Lower lobe of right lung (tissue), 2 donors: ENCODE measurements around the gene LIMS4. TPM values are rescaled to one million over a fixed set of nuclear protein-coding genes. Genes with fewer than 3 reads are reported as not detected.
A peak's percentile ranks its signal among the peaks of the same experiment; 100 is the strongest.
"Not testable (repeated sequence)": the region's sequence is repeated elsewhere in the genome, so short reads cannot be mapped to it uniquely, and the experiment has no call there.

Source experiments
- ATAC-seq, 2 donors: fragments of 200-7000 bp; cut with Tn5 transposase; one replicate each; pipeline ENCODE4 v1.9.1; 2020 to 2022; ENCODE audit warnings: mild to moderate bottlenecking in 2 of 2, moderate library complexity in 2 of 2
- DNase-seq: peaks from one replicate; pipeline ENCODE4 v3.0.0-alpha.2; 2020
- H3K27ac ChIP-seq: fragments of 200-600 bp; one replicate; pipeline ENCODE4 v1.8.0; 2022
- H3K27me3 ChIP-seq: fragments of 200-600 bp; one replicate; pipeline ENCODE4 v1.8.0; 2022; ENCODE audit warnings: low read depth
- H3K36me3 ChIP-seq: fragments of 200-600 bp; one replicate; pipeline ENCODE4 v1.8.0; 2022; ENCODE audit warnings: mild to moderate bottlenecking
- H3K4me1 ChIP-seq: fragments of 200-600 bp; one replicate; pipeline ENCODE4 v1.8.0; 2022
- H3K4me3 ChIP-seq: fragments of 200-600 bp; one replicate; pipeline ENCODE4 v1.8.0; 2022; ENCODE audit warnings: mild to moderate bottlenecking
- H3K9me3 ChIP-seq: fragments of 200-600 bp; one replicate; pipeline ENCODE4 v1.8.0; 2022
- intact Hi-C: fragments of 100-400 bp; cut with DNase I; formaldehyde crosslinking; loops from one replicate; pipeline ENCODE4 v1.11.0; 2022
- total RNA-seq: library from RNA; stranded (reverse); fragmentation: NEBNext Ultra II Directional; extraction: Animal tissue kit (Norgen Biotek cat#: 25700); gene quantifications from one replicate; pipeline ENCODE4 v1.2.1, GENCODE V29; 2021
- donor health status: DM: no; HTN: yes; CAD: no; lungs with severe emphysema.

The LIMS4 gene
- total RNA-seq, 1 donor from 2014 or later = 1.1 TPM

GRCh38 chr2:110465312-110465711 is 7.3 kb downstream of the LIMS4 start:
- DNase-seq, H3K4me1 ChIP-seq, H3K9me3 ChIP-seq, H3K36me3 ChIP-seq, H3K4me3 ChIP-seq, H3K27ac ChIP-seq, intact Hi-C loops, H3K27me3 ChIP-seq: not testable (repeated sequence)
- ATAC-seq = peak in 1 of 2 donors; percentile 24

- H3K36me3 ChIP-seq, H3K4me1 ChIP-seq, H3K9me3 ChIP-seq, H3K27me3 ChIP-seq, DNase-seq, ATAC-seq, H3K27ac ChIP-seq, intact Hi-C loops, H3K4me3 ChIP-seq: not testable (repeated sequence)
Observed at GRCh38 chr2:110462458-110462857, 10.2 kb downstream of the LIMS4 start.

- DNase-seq, H3K27ac ChIP-seq, H3K9me3 ChIP-seq, H3K36me3 ChIP-seq, intact Hi-C loops, H3K4me1 ChIP-seq, H3K27me3 ChIP-seq, H3K4me3 ChIP-seq: not testable (repeated sequence)
- peak; percentile 61 to 74 for ATAC-seq
Observed at GRCh38 chr2:110460318-110460717, 12.3 kb downstream of the LIMS4 start.

- intact Hi-C loops, DNase-seq, H3K4me1 ChIP-seq, H3K4me3 ChIP-seq, H3K9me3 ChIP-seq, ATAC-seq, H3K27ac ChIP-seq, H3K27me3 ChIP-seq, H3K36me3 ChIP-seq: not testable (repeated sequence)
Observed at GRCh38 chr2:110457214-110457590, 15.4 kb downstream of the LIMS4 start.

- H3K4me3 ChIP-seq, H3K27ac ChIP-seq, DNase-seq, H3K4me1 ChIP-seq, H3K9me3 ChIP-seq, ATAC-seq, H3K36me3 ChIP-seq, intact Hi-C loops, H3K27me3 ChIP-seq: not testable (repeated sequence)
Observed at GRCh38 chr2:110456291-110457213, 16.1 kb downstream of the LIMS4 start.

GRCh38 chr2:110455080-110455670 is 17.4 kb downstream of the LIMS4 start:
- H3K36me3 ChIP-seq, H3K27me3 ChIP-seq, ATAC-seq, H3K4me3 ChIP-seq, intact Hi-C loops, H3K4me1 ChIP-seq, DNase-seq, H3K9me3 ChIP-seq, H3K27ac ChIP-seq: not testable (repeated sequence)

GRCh38 chr2:110450951-110451350 is 21.7 kb downstream of the LIMS4 start:
- intact Hi-C loops, DNase-seq, H3K4me1 ChIP-seq, H3K36me3 ChIP-seq, ATAC-seq, H3K9me3 ChIP-seq, H3K27ac ChIP-seq, H3K4me3 ChIP-seq, H3K27me3 ChIP-seq: not testable (repeated sequence)

- H3K27ac ChIP-seq, H3K36me3 ChIP-seq, H3K4me3 ChIP-seq, intact Hi-C loops, H3K4me1 ChIP-seq, H3K9me3 ChIP-seq, DNase-seq, H3K27me3 ChIP-seq: not testable (repeated sequence)
- peak; percentile 77 to 87 for ATAC-seq
Observed at GRCh38 chr2:110449127-110449947, 23.3 kb downstream of the LIMS4 start.

- H3K27ac ChIP-seq, DNase-seq, H3K27me3 ChIP-seq, intact Hi-C loops, H3K4me3 ChIP-seq, H3K9me3 ChIP-seq, H3K4me1 ChIP-seq, H3K36me3 ChIP-seq: not testable (repeated sequence)
- ATAC-seq = peak; percentile 7 to 32
Observed at GRCh38 chr2:110446644-110447043, 26.0 kb downstream of the LIMS4 start.

- ATAC-seq, H3K4me3 ChIP-seq, H3K9me3 ChIP-seq, H3K36me3 ChIP-seq, DNase-seq, intact Hi-C loops, H3K4me1 ChIP-seq, H3K27me3 ChIP-seq, H3K27ac ChIP-seq: not testable (repeated sequence)
Observed at GRCh38 chr2:110443305-110444005, 29.2 kb downstream of the LIMS4 start.

GRCh38 chr2:110441905-110442304 is 30.7 kb downstream of the LIMS4 start:
- ATAC-seq, H3K27ac ChIP-seq, H3K4me3 ChIP-seq, H3K36me3 ChIP-seq, intact Hi-C loops, DNase-seq, H3K27me3 ChIP-seq, H3K4me1 ChIP-seq, H3K9me3 ChIP-seq: not testable (repeated sequence)

GRCh38 chr2:110434565-110434964 is 38.1 kb downstream of the LIMS4 start:
- DNase-seq, H3K4me3 ChIP-seq, H3K36me3 ChIP-seq, H3K9me3 ChIP-seq, H3K4me1 ChIP-seq, H3K27ac ChIP-seq, H3K27me3 ChIP-seq, ATAC-seq, intact Hi-C loops: not testable (repeated sequence)

GRCh38 chr2:110425725-110426124 is 46.9 kb downstream of the LIMS4 start:
- H3K27me3 ChIP-seq, H3K4me3 ChIP-seq, H3K9me3 ChIP-seq, ATAC-seq, DNase-seq, H3K36me3 ChIP-seq, H3K4me1 ChIP-seq, intact Hi-C loops, H3K27ac ChIP-seq: not testable (repeated sequence)
